IPS DF 6.9 (cell line): Measurements from ENCODE around the gene SHB.
"Not testable (repeated sequence)": the region's sequence is repeated elsewhere in the genome, so short reads cannot be mapped to it uniquely, and the experiment has no call there.

Source experiments
- DNase-seq: peaks from one replicate; pipeline ENCODE4 v3.0.0-alpha.2; 2013; ENCODE audit warnings: low read depth, low spot score
- H3K27ac ChIP-seq: one replicate; pipeline ENCODE4 v1.5.1; 2013; ENCODE audit warnings: low read length, control low read depth
- H3K27me3 ChIP-seq: 2 replicates; pipeline ENCODE4 v1.6.1; 2013; ENCODE audit warnings: mild to moderate bottlenecking, low read length; ENCODE audit not compliant: control insufficient read depth, insufficient read depth
- H3K36me3 ChIP-seq: 2 replicates; pipeline ENCODE4 v1.6.1; 2013; ENCODE audit warnings: low read length; ENCODE audit not compliant: control insufficient read depth, insufficient read depth
- H3K4me1 ChIP-seq: 2 replicates; pipeline ENCODE4 v1.6.1; 2013; ENCODE audit warnings: low read length; ENCODE audit not compliant: control insufficient read depth, insufficient read depth
- H3K4me3 ChIP-seq: 2 replicates; pipeline ENCODE4 v1.5.1; 2013; ENCODE audit warnings: mild to moderate bottlenecking, low read length
- H3K9me3 ChIP-seq: 2 replicates; pipeline ENCODE4 v1.6.1; 2013; ENCODE audit warnings: low read length, inconsistent platforms; ENCODE audit not compliant: control insufficient read depth, insufficient read depth
- WGBS: extraction: QIAGEN DNeasy Blood & Tissue Kit; methylation state at CpG from one replicate; pipeline ENCODE4 v1.1.7; 2013; ENCODE audit warnings: mixed read lengths, missing lambda C conversion rate; ENCODE audit not compliant: insufficient read length, insufficient coverage; 5-methylcytosine and 5-hydroxymethylcytosine counted together

The SHB gene

DNA sequence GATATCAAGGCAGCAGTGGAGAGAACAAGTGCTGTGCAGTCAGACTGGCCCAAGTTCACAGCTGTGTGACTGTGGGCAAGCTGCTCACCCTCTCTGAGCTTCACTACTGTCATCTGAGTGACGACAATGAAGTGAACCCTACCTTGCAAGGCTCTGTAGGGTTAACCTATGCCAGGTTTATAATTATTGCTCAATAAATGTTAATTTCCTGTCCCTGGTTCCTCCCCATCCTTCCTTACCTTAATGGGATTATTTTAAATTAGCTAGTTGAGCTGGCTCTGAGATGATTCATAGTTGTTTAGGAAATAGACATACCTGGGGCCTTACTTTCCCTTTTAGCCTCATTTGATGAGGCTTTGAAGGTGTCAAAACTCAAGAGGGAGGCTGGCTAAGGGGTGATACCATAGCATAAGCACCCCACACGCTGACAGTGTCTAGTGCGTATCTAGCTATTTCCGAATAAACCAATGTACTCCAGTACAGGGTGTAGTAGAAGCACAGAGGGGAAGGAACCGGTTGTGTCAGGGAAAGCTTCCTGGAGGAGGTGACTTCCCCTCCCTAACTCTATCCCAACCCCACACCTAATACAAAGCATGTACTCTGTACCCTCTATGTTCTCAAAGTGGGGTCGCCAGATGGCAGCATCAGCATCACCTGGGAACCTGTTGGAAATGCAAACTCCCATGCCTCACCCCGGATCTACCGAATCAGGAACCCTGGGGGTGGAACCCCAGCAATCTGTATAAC lies 101.8 kb downstream of the SHB start:
- Histone ChIP-seq H3K27ac (no peak overlapping the region), H3K36me3 (no peaks in the 10 kb centered on the region), H3K4me1 (peaks cover 2% of the 10 kb centered on the region; the same call in 1 of the 2 replicates), H3K9me3 (no peaks in the 10 kb centered on the region), H3K4me3 (no peak overlapping the region), H3K27me3 (no peaks in the 10 kb centered on the region)
- WGBS = no CpG with 5 or more reads among the region's 8 CpGs
- DNase-seq = no peak

- no peak for DNase-seq
- no CpG with 5 or more reads among the region's 9 CpGs for WGBS
- Histone ChIP-seq H3K9me3 (no peaks in the 10 kb centered on the region), H3K27ac (no peak overlapping the region), H3K27me3 (no peaks in the 10 kb centered on the region), H3K4me3 (no peak overlapping the region), H3K4me1 (peaks cover 2% of the 10 kb centered on the region; the same call in 1 of the 2 replicates), H3K36me3 (no peaks in the 10 kb centered on the region)
These were observed 102.5 kb downstream of the SHB start for GRCh38 chr9:37966412-37967013.

DNA sequence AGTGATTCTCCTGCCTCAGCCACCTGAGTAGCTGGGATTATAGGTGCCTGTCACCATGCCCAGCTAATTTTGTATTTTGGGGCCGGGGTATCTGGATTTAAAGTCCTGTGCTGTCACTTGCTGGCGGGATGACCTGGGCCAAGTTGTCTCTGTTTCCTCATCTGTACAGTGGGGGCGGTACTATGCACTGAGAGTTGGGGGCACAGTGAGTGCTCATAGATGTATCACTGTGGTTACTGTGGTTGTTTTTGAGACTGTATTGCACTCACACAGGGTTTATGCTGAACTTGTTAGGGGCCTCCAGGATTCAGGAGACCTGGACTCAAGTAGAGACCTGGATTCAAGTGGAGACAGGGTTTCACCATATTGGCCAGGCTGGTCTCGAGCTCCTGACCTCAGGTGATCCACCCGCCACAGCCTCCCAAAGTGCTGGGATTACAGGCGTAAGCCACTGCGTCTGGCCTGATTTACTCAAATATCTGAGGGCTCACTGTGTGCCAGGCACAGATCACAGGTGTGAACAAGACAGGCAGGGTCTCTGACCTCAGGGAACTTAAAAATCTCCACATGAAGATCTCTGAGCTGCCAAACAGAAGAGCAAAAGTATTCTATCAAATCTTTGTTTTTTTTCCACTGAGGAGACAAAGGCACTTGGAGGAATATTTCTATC lies 103.2 kb downstream of the SHB start:
- not testable (repeated sequence) for H3K4me3 ChIP-seq, H3K4me1 ChIP-seq, H3K27me3 ChIP-seq, DNase-seq, H3K36me3 ChIP-seq, H3K9me3 ChIP-seq, H3K27ac ChIP-seq
- no CpG with 5 or more reads among the region's 7 CpGs for WGBS

DNA sequence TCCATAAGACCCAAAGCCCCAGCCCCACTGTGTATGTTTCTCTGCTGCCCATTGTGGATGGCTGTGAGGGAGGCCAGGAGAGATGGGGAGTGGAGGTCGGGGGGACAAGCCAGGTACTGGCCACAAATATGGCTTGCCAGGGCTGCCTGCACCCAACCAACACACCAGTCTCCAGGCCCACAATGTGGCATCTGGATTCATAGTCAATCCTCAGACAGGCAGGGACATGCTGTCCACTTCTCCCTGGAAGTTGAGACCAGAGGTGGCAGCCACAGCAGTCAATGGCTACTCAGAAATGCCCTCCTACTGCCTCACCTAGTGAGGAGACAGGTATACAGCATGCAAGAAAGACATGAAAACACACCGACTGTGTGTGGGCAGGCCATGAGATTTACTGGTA lies 103.9 kb downstream of the SHB start:
- DNase-seq = no peak
- Histone ChIP-seq H3K27me3 (no peaks in the 10 kb centered on the region), H3K4me1 (peaks cover 2% of the 10 kb centered on the region; the same call in 1 of the 2 replicates)

DNA sequence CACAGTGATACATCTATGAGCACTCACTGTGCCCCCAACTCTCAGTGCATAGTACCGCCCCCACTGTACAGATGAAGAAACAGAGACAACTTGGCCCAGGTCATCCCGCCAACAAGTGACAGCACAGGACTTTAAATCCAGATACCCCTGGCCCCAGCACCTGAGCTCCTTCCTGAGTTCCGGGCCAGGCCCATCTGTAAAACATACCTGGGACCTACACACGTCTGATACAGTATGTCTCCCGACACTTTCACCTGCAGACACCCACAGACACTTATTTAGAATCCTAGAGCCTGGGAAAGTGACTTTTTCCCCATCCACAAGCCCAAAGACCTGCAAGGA lies 104.3 kb downstream of the SHB start:
- Histone ChIP-seq H3K9me3 (no peaks in the 10 kb centered on the region), H3K4me1 (peaks cover 2% of the 10 kb centered on the region; the same call in 1 of the 2 replicates), H3K4me3 (no peak overlapping the region), H3K36me3 (no peaks in the 10 kb centered on the region), H3K27ac (no peak overlapping the region), H3K27me3 (no peaks in the 10 kb centered on the region)
- no CpG with 5 or more reads among the region's 5 CpGs for WGBS
- DNase-seq = no peak

More for the DNA sequence above, 103.9 kb downstream of the SHB start:
- Histone ChIP-seq H3K4me3 (no peak overlapping the region), H3K9me3 (no peaks in the 10 kb centered on the region), H3K36me3 (no peaks in the 10 kb centered on the region), H3K27ac (no peak overlapping the region)
- no CpG with 5 or more reads among the region's 2 CpGs for WGBS

DNA sequence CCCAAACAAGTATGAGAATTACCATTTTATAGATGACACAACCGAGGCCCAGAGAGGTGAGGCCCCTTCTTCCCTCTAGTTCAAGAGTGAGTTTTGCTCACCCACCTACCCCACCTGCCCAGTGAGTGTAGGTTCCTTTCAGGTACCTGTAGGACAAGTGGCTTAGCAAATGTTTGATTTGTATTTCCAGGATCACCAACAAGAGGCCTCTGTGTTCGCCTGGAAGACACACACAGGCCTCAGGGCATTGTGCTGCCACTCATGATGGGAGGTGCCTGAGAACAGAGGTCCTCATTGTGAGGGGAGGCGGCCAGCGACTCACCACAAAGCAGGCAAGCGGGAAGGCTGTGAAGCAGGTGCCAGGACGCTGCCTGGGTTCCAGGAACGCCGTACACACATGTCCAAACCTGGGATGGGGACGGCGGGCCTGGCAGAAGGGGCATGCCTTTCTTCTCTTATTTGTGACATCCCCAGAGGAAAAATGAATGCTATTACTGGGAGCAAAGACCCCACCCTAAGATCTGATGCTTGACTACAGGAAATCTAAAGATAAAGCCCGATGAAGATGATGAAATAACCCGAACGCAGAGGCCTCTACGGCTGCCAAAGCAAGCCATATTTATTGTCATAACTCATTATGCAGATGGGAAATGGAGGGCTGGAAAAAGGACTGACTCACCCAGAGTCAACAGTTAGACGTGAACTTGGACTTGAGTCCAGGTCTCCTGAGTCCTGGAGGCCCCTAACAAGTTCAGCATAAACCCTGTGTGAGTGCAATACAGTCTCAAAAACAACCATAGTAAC lies 104.9 kb downstream of the SHB start:
- no peak overlapping the region for H3K4me3 ChIP-seq
- DNase-seq = no peak
- no peaks in the 10 kb centered on the region for H3K27me3 ChIP-seq
- H3K4me1 ChIP-seq = peaks cover 2% of the 10 kb centered on the region; the same call in 1 of the 2 replicates
- no CpG with 5 or more reads among the region's 15 CpGs for WGBS
- H3K27ac ChIP-seq = no peak overlapping the region
- H3K36me3 ChIP-seq = no peaks in the 10 kb centered on the region
- H3K9me3 ChIP-seq = no peaks in the 10 kb centered on the region

DNA sequence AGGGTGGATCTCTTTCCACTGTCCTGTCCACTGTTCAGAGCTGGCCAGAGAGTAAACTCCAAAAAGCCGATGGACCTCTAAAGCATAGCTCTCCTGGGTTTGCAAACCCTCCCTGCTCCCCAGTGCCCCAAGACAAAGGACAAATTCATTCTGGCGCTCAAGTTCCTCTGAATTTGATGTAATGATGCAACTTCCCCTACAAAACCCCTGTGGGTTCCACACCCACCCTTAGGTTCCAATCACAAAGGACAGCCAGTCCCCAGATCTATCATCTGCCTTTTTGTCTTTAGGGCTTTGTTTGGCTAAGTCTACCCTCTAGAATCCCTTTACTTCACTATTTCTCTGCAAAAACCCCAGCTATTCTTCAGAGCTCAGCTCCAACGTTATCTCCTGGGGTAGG lies 107.7 kb downstream of the SHB start:
- no peak for DNase-seq
- Histone ChIP-seq H3K27me3 (no peaks in the 10 kb centered on the region), H3K9me3 (no peaks in the 10 kb centered on the region), H3K4me3 (no peak overlapping the region), H3K36me3 (no peaks in the 10 kb centered on the region), H3K4me1 (no peaks in the 10 kb centered on the region), H3K27ac (no peak overlapping the region)
- WGBS = no CpG with 5 or more reads among the region's 3 CpGs

DNA sequence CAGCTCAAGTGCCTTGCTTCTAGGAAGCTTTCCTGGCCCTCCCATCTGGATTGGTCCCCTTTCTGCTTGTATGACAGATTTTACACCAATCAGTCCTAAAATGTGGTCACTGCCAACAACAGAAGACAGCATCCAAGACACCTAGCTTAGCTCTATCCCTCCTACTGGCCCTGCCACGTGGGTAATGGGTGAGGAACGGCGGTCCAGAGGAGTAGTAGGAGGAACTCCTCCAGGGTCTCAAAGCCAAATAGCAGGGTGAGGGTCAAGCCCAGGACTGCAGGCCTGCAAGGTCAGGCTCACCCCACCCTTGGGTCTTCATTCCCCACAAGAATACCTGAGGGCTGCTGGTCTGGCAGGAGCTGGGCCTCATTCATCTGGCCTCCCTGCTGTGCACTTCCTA lies 108.4 kb downstream of the SHB start:
- no CpG with 5 or more reads among the region's 3 CpGs for WGBS

GRCh38 chr9:37959976-37960375 lies 109.1 kb downstream of the SHB start:
- no peaks in the 10 kb centered on the region for H3K4me1 ChIP-seq
- no peaks in the 10 kb centered on the region for H3K27me3 ChIP-seq
- H3K36me3 ChIP-seq = no peaks in the 10 kb centered on the region
- H3K4me3 ChIP-seq = no peak overlapping the region
- H3K9me3 ChIP-seq = no peaks in the 10 kb centered on the region
- H3K27ac ChIP-seq = no peak overlapping the region
- DNase-seq = no peak
- WGBS = no CpG with 5 or more reads among the region's 4 CpGs

More for the DNA sequence above, 108.4 kb downstream of the SHB start:
- H3K4me1 ChIP-seq = no peaks in the 10 kb centered on the region
- H3K9me3 ChIP-seq = no peaks in the 10 kb centered on the region
- no peak for DNase-seq
- H3K4me3 ChIP-seq = no peak overlapping the region
- no peaks in the 10 kb centered on the region for H3K36me3 ChIP-seq
- H3K27ac ChIP-seq = no peak overlapping the region
- H3K27me3 ChIP-seq = no peaks in the 10 kb centered on the region

DNA sequence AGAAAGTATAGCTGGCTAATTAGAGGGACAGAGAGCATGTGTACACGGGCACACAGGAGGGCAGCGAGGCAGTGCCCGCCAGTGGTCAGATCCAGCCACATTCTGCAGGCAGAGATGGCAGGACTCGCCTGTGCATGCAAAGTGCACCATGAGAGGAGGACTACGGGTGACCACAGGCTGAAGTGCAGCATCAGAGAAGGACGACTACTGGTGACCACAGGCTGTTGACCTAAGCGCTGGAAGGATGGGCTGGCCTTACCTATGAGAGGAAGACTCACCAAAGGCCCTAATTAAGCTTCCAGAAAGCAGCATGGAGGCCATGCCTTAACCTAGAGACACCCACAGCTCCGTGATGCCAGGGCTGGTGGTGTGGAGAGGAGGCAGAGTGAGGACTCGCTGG lies 110.9 kb downstream of the SHB start:
- Histone ChIP-seq H3K4me3 (no peak overlapping the region), H3K9me3 (no peaks in the 10 kb centered on the region), H3K27me3 (no peaks in the 10 kb centered on the region), H3K27ac (no peak overlapping the region), H3K36me3 (no peaks in the 10 kb centered on the region), H3K4me1 (no peaks in the 10 kb centered on the region)
- no CpG with 5 or more reads among the region's 9 CpGs for WGBS
- DNase-seq = no peak
